ENCODE measurements around the gene MRPL19. TPM values are rescaled to one million over a fixed set of nuclear protein-coding genes. Genes with fewer than 3 reads are reported as not detected.

The MRPL19 gene
- total RNA-seq = 10 to 100 TPM; 24.7 to 39.0 (median 32.9) TPM

DNA sequence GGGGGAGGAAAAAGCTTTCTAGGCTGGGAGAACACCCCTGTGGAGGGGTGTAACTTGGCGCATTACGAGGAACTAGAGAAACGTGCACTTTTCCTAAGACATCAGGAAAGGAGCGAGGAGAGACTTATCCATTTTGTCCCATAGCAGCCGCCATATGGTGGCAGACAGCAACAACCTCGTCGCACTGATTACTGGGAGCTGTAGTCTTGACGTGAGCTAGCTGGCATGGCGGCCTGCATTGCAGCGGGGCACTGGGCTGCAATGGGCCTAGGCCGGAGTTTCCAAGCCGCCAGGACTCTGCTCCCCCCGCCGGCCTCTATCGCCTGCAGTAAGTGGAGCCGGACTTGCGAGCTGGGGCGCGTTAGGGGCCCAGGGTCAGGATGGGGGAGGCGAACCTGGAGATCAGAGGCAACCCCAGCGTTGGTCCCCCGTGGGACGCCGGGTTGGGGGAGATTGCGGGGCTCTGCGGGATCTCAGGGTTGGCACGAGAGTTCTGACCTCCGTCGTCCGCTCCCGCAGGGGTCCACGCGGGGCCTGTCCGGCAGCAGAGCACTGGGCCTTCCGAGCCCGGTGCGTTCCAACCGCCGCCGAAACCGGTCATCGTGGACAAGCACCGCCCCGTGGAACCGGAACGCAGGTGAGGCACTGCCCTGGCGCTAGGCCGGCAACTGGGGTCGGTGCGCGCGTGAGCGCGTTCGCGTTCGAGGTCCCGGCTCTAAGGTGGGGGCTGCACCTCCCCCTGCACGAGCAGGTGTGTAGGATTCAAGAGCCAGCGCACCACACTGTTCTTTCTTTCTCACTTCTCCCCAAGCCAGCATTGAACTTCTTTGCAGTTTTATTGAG lies at the start of gene MRPL19:
TSS of gene MRPL19 (plus strand) at position 201 of the 843 bp plus-strand sequence. CDS start at position 226, 25 bp downstream.
- intact Hi-C loops (cut with DNase I; ENCODE audit: low total_unique reads) = no loop called here
- peak; percentile 86 to 94 for DNase-seq (ENCODE audit: low spot score in 2 of 2)
- WGBS, 2 donors = 0% methylated on average over 39 to 59 of the region's 60 CpGs
- TF ChIP-seq, protein P1, sequence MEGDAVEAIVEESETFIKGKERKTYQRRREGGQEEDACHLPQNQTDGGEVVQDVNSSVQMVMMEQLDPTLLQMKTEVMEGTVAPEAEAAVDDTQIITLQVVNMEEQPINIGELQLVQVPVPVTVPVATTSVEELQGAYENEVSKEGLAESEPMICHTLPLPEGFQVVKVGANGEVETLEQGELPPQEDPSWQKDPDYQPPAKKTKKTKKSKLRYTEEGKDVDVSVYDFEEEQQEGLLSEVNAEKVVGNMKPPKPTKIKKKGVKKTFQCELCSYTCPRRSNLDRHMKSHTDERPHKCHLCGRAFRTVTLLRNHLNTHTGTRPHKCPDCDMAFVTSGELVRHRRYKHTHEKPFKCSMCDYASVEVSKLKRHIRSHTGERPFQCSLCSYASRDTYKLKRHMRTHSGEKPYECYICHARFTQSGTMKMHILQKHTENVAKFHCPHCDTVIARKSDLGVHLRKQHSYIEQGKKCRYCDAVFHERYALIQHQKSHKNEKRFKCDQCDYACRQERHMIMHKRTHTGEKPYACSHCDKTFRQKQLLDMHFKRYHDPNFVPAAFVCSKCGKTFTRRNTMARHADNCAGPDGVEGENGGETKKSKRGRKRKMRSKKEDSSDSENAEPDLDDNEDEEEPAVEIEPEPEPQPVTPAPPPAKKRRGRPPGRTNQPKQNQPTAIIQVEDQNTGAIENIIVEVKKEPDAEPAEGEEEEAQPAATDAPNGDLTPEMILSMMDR (IDR thresholded peaks at IDR 0.05) = no peak
- no peak for TF ChIP-seq POLR2A (IDR thresholded peaks at IDR 0.05)
- H3K4me3 ChIP-seq (ENCODE audit: low read depth, poor library complexity, severe bottlenecking) = peak within 1 kb of the TSS; percentile 76

DNA sequence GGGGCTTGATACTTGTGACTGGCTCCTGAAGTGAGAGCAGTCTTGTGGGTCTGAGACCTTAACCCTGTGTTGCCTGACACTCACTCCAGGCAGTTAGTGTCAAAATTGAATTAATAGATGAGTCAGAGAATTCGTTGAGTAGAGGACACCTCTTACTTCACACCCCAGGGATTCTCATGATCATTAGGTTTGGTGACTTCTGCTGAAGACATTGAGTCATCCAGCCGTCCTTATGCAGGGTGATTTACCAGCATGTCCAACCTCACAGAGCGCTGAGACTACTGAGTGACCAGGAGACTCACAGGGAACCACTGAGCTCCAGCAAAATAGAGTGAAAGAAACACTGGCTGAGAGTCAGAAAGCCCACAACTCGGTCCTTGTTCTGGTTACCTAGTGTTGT lies 49.8 kb upstream of the MRPL19 start:
- TF ChIP-seq POLR2A (IDR thresholded peaks at IDR 0.05) = no peak
- TF ChIP-seq, protein P1 (IDR thresholded peaks at IDR 0.05) = no peak
- 75 to 81% methylated on average over 4 of the region's 4 CpGs for WGBS, 2 donors
- H3K4me3 ChIP-seq (ENCODE audit: low read depth, poor library complexity, severe bottlenecking) = no peak overlapping the region
- intact Hi-C loops (cut with DNase I; ENCODE audit: low total_unique reads) = no loop called here
- DNase-seq (ENCODE audit: low spot score in 2 of 2) = no peak

DNA sequence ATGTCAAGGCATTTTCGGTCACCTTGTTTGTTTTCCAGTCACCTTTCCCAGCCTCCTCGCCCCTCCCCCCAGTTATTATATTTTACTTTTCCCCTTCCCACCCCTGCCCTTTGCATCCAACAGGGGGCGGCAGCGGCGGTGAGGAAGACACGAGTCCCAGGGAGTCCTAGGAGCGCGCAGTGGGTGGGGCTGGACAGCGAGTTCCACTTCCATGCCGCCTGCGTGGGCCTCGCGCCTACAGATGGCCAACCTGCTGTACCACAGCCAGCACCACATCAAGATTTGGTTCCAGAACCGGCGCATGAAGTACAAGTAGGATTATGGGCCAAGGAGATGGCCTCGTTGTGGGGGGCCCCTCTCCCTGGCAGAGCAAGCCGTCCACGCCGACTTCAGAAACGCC lies 48.6 kb upstream of the MRPL19 start:
- WGBS, 2 donors = 90 to 95% methylated on average over 20 of the region's 20 CpGs
- intact Hi-C loops (cut with DNase I; ENCODE audit: low total_unique reads) = no loop called here

DNA sequence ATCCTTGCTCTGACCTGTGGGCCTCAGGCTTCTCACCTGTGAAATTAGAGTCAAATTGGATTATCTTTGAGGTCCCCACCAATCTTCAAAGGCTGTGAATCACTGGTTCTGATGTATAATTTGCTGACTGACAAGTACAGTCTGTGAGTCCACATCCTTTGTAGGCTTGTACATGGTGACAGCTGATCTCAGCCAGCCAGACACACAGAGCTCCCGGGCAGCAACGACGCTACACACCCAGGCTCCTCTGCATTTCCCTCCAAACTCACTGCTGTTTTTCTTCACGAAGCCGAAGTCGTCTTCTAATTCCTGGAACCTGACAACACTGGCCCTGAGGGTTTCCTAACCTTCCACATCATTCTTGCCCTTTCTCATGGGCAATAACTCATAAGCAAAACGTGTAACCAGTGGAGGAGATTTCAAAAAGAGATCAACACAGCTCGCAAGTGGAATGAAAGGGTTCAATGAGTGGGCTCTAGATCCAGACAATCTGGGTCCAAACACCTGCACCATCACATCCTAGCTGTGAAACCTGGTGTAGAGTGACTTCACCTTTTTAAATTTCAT lies 47.9 kb upstream of the MRPL19 start:
- TF ChIP-seq, protein P1 (IDR thresholded peaks at IDR 0.05) = no peak
- no peak for TF ChIP-seq POLR2A (IDR thresholded peaks at IDR 0.05)
- WGBS, 2 donors = 86 to 92% methylated on average over 8 of the region's 8 CpGs
- no peak for DNase-seq (ENCODE audit: low spot score in 2 of 2)
- intact Hi-C loops (cut with DNase I; ENCODE audit: low total_unique reads) = no loop called here
- no peak overlapping the region for H3K4me3 ChIP-seq (ENCODE audit: low read depth, poor library complexity, severe bottlenecking)

More for the DNA sequence above, 48.6 kb upstream of the MRPL19 start:
- TF ChIP-seq, protein P1 (IDR thresholded peaks at IDR 0.05) = no peak
- no peak for TF ChIP-seq POLR2A (IDR thresholded peaks at IDR 0.05)
- no peak overlapping the region for H3K4me3 ChIP-seq (ENCODE audit: low read depth, poor library complexity, severe bottlenecking)
- DNase-seq (ENCODE audit: low spot score in 2 of 2) = no peak

DNA sequence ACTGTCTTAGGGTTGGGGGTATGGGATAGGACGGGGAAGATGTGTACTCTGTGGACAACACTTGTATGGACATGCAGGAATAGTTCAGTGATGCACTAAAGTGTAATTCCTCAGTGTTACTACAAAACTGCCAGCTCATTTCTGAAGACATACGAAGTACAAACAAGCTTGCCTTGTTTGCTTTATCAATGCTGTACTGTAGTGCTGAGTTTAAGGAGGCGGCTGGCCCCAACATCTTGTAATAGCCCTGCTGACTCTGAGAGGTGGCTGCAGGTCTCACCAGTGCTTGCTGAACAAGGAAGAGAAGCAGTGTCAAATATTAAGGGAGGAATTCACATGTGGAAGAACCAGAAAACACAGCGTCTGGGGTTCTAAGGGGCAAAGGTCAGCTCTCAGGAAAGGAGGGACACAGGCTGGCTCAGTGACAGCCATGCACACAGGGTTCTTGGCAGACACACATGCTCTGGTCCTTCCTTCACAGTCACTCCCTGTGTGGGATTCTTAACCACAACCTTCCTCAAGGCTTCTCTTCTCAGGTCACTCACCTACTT lies 46.0 kb upstream of the MRPL19 start:
- intact Hi-C loops (cut with DNase I; ENCODE audit: low total_unique reads) = no loop called here
- no peak for DNase-seq (ENCODE audit: low spot score in 2 of 2)
- no peak overlapping the region for H3K4me3 ChIP-seq (ENCODE audit: low read depth, poor library complexity, severe bottlenecking)
- TF ChIP-seq POLR2A (IDR thresholded peaks at IDR 0.05) = no peak
- TF ChIP-seq, protein P1 (IDR thresholded peaks at IDR 0.05) = no peak
- 73 to 76% methylated on average over 4 of the region's 4 CpGs for WGBS, 2 donors

All from lower leg skin (tissue), 4 donors.